Right renal pelvis (tissue), 4 donors: ENCODE measurements around the gene MSLN. TPM values are rescaled to one million over a fixed set of nuclear protein-coding genes. Genes with fewer than 3 reads are reported as not detected.
"Not testable (repeated sequence)": the region's sequence is repeated elsewhere in the genome, so short reads cannot be mapped to it uniquely, and the experiment has no call there.

Source experiments
- DNase-seq, 4 donors: peaks; one replicate each; pipeline ENCODE4 v3.0.0-alpha.2; 2013; ENCODE audit warnings: low read depth in 4 of 4, low spot score in 3 of 4, missing footprints in 1 of 4
- polyA plus RNA-seq, 4 donors: library from polyadenylated mRNA; unstranded; fragments of 120-200 nt; gene quantifications; one replicate each; pipeline ENCODE4 v1.2.1, GENCODE V29; 2013; ENCODE audit not compliant: insufficient read length in 4 of 4

MSLN gene
- polyA plus RNA-seq, 4 donors = 11.4 to 33.7 (median 22.2) TPM

GRCh38 chr16:770411-770810 lies 9.9 kb downstream of the MSLN start:
- no peak for DNase-seq

DNA sequence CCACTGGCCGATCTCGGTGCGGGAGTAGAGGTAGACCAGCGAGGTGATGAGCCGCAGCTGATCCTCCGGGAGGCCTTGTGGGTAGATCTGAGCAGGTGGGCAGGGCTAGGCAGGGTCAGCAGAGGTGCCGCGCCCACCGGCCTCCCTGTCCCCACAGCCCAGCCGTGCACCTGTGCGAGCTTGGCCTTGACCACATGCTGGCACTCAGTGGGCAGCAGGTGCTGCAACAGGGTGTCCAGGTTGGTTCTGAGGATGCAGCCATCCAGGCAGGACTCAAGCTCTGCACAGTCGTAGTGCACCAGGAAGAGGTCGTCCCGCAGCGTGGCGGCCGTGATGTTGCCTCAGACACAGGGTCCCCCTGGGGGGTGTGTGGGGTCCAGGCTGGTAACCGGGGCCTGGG lies 12.4 kb downstream of the MSLN start:
- no peak for DNase-seq

DNA sequence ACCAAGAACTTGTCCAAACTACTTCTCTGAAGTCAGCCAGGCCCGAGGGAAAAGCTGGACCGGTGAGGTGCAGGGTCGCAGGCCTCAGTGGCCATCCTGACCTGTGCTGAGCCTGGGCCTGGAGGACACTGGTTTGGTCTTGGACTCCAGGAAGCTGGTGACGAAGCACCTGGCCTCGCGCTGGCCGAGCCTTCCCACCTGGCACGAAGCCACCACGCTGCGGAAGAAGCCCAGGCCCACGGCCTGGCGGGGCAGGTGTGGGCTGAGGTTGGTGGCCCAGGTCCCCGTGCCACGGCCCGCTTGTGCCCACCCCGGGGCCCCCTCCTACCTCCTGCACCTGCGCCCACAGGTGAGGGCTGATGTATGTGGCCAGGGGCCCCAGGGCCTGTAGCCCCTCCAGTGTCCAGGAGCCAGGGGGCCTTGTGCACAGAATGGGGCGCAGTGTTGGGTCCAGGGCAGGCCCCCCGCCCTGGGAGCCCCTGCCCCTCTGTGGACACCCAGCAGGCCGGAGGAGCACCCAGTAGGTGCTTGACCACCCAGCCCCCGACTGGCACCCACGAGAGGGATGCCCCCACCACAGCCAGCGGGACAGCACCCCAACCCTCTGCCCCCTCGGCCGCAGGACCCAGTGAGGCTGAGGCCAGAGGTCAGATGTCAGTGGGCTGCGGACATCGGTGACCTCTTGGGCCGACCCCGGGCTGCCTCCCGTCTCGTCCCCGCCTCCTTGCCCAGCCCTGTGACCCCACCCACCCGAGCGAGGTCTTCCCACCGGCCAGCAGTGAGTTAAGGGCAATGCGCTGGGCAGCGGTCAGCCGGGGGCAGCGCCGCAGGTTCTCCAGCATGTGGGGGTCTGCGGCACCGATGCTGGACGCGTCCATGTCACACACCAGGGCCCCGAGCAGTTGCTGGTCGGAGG lies 13.8 kb downstream of the MSLN start:
- no peak for DNase-seq

- no peak for DNase-seq
These were observed 14.8 kb downstream of the MSLN start for GRCh38 chr16:775236-775796.

DNA sequence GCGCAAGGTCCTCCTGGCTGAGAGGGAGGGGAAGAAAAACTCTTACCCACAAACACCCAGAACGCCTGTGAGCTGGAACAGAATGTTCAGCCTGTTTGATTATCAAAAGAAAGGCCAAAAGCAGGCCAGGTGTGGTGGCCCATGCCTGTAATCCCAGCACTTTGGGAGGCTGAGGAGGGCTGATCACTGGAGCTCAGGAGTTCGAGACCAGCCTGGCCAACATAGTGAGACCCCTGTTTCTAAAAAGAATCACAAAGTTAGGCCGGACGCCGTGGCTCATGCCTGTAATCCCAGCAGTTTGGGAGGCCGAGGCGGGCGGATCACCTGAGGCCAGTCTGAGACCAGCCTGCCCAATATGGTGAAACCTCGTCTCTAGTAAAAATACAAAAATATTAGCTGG lies 15.8 kb downstream of the MSLN start:
- not testable (repeated sequence) for DNase-seq

DNA sequence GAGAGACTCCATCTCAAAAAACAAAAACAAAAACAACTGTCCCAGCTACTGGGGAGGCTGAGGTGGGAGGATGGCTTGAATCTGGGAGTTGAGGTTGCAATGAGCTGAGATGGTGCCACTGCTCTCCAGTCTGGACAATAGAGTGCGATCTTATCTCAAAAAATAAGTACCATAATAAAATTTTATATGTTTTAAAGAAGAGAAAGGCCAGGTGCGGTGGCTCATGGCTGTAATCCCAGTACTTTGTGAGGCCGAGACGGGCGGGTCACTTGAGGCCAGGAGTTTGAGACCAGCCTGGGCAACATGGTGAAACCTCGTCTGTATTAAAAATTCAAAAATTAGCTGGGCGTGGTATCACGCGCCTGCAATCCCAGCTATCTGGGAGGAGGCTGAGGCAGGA lies 16.3 kb downstream of the MSLN start:
- DNase-seq = no peak

- no peak for DNase-seq
These were observed 17.3 kb downstream of the MSLN start for GRCh38 chr16:777826-778225.

DNA sequence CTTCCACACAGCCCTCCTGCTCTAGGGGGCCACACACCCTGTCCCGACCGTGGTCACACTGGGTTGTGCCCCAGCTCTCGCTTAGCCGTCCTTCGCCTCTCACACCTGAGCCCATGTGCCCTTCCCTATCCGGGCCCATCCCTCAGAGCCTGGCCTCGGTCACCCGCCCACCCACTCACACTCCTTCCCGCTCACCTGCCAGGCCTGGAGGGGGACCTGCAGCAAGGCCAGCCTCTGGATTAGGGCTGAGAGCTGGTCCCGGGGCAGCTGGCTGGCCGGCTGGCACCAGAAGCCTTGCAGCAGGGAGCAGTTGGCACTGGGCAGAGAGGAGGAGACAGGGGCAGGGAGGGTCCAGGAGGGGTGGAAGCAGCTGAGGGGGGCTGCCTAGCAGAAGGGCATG lies 17.9 kb downstream of the MSLN start:
- DNase-seq = no peak

DNA sequence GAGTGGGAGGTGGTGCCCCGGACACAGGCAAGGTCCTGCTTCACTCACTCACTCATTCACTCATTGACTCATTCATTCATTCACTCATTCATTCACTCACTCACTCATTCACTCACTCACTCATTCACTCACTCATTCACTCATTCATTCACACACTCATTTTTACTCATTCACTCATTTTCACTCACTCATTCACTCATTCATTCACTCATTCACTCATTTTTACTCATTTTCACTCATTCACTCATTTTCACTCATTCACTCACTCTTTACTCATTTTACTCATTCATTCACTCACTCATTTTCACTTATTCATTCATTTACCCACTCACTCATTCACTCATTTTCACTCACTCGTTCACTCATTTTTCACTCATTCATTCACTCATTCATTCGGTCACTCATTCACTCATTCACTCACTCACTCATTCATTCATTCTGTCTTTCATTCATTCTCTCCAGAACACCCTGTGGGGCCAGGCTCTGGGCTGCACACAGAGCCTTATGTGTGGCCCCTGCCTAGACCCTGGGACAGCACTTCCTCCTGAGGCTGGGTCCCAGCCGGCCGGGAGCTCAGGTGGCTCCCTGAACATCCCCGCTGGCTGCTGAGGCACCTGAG lies 18.5 kb downstream of the MSLN start:
- no peak for DNase-seq

DNA sequence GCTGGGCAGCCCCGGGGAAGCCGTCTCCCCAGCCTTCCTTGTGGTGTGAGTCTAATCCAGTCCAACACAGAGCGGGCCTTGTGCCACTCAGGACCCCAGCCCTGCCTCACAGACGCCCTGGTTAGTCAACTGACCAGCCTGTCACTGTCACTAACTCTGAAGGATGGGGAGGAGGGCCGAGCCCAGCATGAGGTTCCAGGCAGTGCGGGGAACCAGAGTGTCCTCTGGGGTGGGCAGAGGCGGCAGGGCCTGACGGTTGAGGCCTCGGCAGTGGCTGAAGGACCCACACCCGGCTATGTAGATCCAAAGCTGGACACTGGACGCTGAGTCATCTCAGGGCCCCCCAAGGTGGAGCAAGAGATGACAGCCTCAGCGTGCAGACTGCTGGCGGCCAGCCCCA lies 19.0 kb downstream of the MSLN start:
- no peak for DNase-seq

DNA sequence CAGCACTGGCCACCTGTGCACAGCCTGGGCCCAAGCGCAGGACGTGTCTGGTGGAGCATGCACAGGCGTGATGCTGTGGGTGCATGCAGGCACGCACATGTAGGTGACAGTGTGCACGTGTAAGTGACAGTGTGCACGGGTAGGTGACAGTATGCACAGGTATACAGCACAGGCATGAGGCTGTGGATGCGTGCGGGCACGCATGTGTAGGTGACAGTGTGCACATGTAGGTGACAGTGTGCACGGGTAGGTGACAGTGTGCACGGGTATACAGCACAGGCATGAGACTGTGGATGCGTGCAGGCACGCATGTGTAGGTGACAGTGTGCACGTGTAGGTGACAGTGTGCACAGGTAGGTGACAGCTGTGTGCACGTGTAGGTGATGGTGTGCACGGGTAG lies 19.8 kb downstream of the MSLN start:
- no peak for DNase-seq

DNA sequence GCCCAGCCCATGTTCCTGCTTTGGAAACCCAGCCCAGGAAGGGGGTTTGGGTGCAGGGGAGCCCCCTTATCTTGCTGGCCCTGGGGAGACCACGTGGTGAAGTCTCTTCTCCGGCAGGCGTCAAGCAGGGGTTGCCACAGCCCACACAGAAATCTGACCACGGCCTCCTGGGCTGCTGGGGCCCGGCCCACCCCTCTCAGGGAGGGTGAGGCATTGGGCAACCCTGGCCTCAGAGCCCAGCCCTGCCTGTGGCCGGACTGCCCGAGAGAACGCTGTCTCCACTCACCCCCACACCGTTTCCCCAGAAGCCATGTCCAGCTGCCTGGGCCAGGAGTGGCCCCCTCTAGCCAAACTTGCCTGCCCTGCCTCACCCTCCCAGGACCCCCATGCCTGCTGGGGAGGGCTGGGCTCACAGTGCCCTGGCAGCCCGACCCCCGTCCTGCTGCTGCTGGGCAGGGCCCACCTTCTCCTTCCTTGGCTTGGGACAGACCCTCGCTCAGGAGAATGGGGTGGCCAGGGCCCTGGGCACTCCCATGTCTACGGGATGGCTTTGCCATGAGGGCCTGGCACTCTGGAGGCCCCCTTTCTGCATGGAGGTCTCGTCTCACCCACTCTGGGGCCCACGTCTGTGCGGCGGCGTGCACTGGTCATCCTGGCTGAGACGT lies 20.9 kb downstream of the MSLN start:
- no peak for DNase-seq

DNA sequence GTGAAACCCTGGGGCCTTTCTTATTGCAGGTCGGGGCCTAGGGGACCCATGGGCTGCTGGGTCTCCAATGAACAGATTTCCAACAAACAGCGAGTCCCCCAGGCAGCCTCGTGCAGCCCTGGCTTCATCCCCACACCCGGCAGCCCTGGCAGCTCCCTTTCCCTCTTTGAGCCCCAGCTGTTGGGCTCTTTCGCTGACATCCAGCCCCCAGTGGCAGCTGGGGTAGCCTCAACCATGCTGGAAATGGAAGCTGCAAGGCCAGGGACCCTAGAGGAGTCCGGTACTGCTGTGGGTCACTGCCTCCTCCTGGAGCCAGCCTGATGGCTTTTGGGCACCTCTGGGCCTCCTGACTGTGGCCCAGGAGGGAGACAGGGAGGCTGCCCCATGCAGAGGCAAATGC lies 21.7 kb downstream of the MSLN start:
- no peak for DNase-seq

GRCh38 chr16:782766-783403 lies 22.4 kb downstream of the MSLN start:
- DNase-seq = no peak

DNA sequence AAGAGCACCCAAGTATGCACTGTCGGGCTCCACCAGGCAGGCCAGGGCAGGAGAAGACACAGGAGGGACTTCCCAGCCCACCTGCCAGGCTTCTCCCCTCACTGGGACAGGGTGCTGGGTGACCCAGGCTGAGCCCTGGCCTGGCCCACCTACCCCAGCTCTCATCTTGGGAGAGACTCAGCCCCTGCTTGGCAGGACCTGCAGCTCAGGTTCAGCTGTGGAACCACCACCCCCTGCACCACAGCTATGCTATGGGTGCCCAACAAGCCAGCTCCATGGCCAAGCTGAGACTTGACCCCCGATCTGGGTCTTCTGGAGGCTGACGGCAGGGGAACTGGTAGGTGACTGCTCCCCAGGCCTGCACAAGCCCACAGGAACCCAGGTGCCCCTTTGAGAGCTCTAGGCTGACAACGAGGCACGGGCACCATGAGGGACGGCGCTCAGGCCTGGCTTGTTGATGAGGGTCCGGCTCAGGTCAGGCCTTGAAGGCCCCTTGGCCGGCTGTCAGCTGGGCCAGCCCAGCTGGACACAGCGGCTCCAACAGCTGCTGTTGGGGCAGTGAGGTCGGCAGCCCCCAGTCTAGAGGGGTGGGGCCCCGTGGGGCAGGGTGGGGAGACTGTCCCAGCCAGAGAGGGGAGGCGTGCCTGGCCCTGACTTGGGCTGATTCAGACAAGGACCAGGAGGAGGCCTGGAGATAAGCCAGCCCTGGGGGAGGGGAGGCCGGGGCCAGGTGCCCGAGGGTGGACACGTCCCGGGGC lies 23.0 kb downstream of the MSLN start:
- DNase-seq = no peak

DNA sequence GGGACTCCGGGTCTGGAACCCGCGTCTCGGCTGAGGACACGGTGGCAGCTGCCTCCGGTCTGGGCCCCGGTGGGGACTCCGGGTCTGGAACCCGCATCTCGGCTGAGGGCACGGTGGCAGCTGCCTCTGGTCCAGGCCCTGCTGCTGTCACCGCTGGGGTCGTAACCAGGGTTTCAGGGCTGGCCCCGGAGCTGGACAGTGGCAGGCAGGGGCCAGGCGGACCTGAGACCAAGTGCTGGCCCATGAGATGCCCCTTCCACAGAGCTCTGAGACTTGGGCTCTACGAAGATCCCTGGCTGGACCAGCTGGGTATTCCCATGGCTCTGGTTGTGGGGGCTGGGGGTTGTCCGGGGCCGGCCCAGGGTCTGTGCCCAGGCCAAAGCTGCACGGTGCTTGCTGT lies 23.9 kb downstream of the MSLN start:
- no peak for DNase-seq

DNA sequence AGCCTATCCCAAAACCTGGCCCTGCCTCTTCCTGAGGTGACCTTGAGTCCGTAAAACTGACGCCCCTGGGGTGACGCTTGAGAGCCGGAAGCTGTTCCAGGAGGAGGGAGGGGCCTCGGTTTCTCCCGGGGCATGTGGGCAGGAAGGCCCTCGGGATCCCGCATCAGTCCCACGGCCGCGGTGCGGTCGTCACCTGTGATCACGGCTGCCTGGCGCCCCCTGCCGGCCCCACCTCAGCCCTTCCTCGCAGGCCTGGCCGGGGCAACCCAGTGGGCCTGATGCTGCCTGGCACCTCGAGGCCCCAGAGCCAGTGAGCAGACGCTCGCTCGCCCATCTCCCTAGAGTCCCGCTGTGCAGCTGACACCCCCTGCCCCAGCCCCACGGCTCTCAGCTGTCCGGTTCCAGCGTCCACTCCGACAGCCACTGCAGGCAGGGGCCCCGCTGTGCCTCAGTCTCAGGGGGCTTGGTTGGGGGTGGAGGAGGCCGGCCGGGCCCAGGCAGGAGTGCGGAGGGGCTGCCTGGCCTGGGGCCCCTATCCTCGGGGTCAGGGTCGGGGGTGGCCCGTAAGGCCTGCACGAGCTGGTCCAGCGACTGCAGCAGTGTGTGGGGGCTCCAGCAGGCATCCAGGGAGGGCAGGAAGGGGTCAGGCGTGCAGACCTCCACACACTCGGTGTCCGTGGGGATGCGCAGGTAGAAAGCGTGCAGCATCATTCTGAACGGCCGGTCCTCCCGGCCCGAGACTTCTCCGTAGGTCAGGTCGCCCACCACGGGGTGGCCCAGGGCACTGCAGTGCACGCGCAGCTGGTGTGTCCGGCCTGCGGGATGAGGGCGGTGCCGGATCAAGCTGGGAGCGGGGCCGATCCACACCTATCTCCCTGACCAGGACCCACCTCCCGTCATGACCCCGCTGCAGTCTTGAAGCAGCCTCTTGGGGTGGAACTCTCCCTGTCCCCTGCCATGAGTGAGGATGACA lies 25.3 kb downstream of the MSLN start:
- no peak for DNase-seq

- DNase-seq = no peak
These were observed 26.9 kb downstream of the MSLN start for GRCh38 chr16:787321-787966.
